ENCODE results near the gene MYO5B. TPM values are rescaled to one million over a fixed set of nuclear protein-coding genes. Genes with fewer than 3 reads are reported as not detected.

MYO5B gene
- total and polyA plus RNA-seq, 4 donors = 5.4 to 23.4 (median 11.4) TPM

DNA sequence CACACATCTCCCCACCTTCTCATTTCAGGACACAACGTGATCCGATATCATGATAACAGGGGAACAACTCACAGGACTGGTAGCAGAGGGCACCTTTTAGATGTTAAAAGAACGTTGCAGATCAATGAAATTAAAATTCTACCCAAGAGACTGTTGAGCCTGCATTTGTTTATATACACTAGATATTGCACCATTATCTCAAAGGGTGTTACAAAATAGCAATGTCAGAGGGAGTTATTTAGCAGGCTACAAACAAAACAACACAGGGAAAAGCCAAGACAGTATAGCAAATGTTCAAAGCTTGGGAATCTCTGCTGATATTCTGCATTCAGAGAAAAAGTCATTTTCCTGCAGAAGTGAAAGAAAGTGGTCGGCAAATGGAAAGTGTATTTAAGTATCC lies 139.5 kb downstream of the MYO5B start:
- no peak for DNase-seq (ENCODE audit: low spot score)
- Histone ChIP-seq H3K27ac (ENCODE audit: low read depth in 1 of 2, low read length in 2 of 2) (no peak overlapping the region), H3K9me3 (ENCODE audit: control insufficient read depth in 4 of 4, low read length in 3 of 4) (no peaks in the 10 kb centered on the region), H3K36me3 (ENCODE audit: control insufficient read depth in 4 of 4, insufficient read depth in 3 of 4, low read depth in 1 of 4, low read length in 3 of 4) (no peaks in the 10 kb centered on the region), H3K4me3 (ENCODE audit: low read depth in 1 of 3, low read length in 3 of 3) (no peak overlapping the region), H3K9ac (ENCODE audit: low read depth in 1 of 2, low read length in 2 of 2) (no peak overlapping the region), H3K4me1 (ENCODE audit: control insufficient read depth in 4 of 4, insufficient read depth in 4 of 4, low read length in 3 of 4) (peaks cover 0 to 10% (median 4%) of the 10 kb centered on the region in 4 donors), H3K27me3 (ENCODE audit: control insufficient read depth in 4 of 4, insufficient read depth in 4 of 4, low read length in 3 of 4) (no peaks in the 10 kb centered on the region)
- TF ChIP-seq FOXA1 (IDR thresholded peaks at IDR 0.05) (no peak), GABPA (IDR thresholded peaks at IDR 0.05 in 1 of 2, conservative IDR thresholded peaks at IDR 0.05 in 1 of 2) (no peak), NR2F2 (IDR thresholded peaks at IDR 0.05) (no peak), RAD21 (IDR thresholded peaks at IDR 0.05) (peak in 1 of 2 donors; percentile 10), HNF4G (IDR thresholded peaks at IDR 0.05) (no peak), TAF1 (conservative IDR thresholded peaks at IDR 0.05) (no peak), EGR1 (IDR thresholded peaks at IDR 0.05; ENCODE audit: low read depth in 2 of 2) (no peak), ZBTB33 (IDR thresholded peaks at IDR 0.05) (no peak), HNF4A (conservative IDR thresholded peaks at IDR 0.05) (peak; percentile 11 to 12)
- TF ChIP-seq, protein P1, sequence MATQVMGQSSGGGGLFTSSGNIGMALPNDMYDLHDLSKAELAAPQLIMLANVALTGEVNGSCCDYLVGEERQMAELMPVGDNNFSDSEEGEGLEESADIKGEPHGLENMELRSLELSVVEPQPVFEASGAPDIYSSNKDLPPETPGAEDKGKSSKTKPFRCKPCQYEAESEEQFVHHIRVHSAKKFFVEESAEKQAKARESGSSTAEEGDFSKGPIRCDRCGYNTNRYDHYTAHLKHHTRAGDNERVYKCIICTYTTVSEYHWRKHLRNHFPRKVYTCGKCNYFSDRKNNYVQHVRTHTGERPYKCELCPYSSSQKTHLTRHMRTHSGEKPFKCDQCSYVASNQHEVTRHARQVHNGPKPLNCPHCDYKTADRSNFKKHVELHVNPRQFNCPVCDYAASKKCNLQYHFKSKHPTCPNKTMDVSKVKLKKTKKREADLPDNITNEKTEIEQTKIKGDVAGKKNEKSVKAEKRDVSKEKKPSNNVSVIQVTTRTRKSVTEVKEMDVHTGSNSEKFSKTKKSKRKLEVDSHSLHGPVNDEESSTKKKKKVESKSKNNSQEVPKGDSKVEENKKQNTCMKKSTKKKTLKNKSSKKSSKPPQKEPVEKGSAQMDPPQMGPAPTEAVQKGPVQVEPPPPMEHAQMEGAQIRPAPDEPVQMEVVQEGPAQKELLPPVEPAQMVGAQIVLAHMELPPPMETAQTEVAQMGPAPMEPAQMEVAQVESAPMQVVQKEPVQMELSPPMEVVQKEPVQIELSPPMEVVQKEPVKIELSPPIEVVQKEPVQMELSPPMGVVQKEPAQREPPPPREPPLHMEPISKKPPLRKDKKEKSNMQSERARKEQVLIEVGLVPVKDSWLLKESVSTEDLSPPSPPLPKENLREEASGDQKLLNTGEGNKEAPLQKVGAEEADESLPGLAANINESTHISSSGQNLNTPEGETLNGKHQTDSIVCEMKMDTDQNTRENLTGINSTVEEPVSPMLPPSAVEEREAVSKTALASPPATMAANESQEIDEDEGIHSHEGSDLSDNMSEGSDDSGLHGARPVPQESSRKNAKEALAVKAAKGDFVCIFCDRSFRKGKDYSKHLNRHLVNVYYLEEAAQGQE (IDR thresholded peaks at IDR 0.05) = no peak
- TF ChIP-seq, protein P2, sequence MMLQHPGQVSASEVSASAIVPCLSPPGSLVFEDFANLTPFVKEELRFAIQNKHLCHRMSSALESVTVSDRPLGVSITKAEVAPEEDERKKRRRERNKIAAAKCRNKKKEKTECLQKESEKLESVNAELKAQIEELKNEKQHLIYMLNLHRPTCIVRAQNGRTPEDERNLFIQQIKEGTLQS (IDR thresholded peaks at IDR 0.05) = no peak
- WGBS = 42% methylated on average over 4 of the region's 4 CpGs

DNA sequence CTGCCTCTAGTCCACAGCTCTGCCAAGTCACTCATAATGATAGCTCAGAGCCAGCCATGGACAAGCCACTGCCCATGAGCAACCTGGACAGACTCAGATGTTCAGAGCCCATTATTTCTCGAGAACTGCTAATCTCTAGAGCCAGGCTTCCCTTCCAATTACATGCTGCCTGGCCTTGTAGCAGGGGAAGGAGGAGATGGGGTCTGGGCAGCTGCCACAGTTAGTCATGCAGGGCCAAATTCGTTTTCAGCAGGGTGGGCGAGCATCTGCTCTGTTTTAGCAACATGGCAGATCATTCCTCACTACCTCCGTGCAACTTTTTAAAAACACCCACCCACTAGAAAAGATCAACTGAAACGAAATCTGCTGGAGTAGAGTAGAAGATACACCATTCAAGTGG lies 141.8 kb downstream of the MYO5B start:
- Histone ChIP-seq H3K27me3 (ENCODE audit: control insufficient read depth in 4 of 4, insufficient read depth in 4 of 4, low read length in 3 of 4) (no peaks in the 10 kb centered on the region), H3K4me1 (ENCODE audit: control insufficient read depth in 4 of 4, insufficient read depth in 4 of 4, low read length in 3 of 4) (peaks cover 0 to 10% (median 4%) of the 10 kb centered on the region in 4 donors), H3K9ac (ENCODE audit: low read depth in 1 of 2, low read length in 2 of 2) (no peak overlapping the region), H3K4me3 (ENCODE audit: low read depth in 1 of 3, low read length in 3 of 3) (no peak overlapping the region), H3K27ac (ENCODE audit: low read depth in 1 of 2, low read length in 2 of 2) (no peak overlapping the region), H3K9me3 (ENCODE audit: control insufficient read depth in 4 of 4, low read length in 3 of 4) (no peaks in the 10 kb centered on the region), H3K36me3 (ENCODE audit: control insufficient read depth in 4 of 4, insufficient read depth in 3 of 4, low read depth in 1 of 4, low read length in 3 of 4) (no peaks in the 10 kb centered on the region)
- no peak for DNase-seq (ENCODE audit: low spot score)
- WGBS = 87% methylated on average over 5 of the region's 5 CpGs
- TF ChIP-seq CTCF (IDR thresholded peaks at IDR 0.05; ENCODE audit: low read depth, low read length, missing input control) = no peak
- no peak for TF ChIP-seq RXRA (IDR thresholded peaks at IDR 0.05)
- TF ChIP-seq SP1 (IDR thresholded peaks at IDR 0.05) = no peak
- no peak for TF ChIP-seq NR2F2 (IDR thresholded peaks at IDR 0.05)

Data from liver (tissue), 9 donors.